ENCODE measurements around the gene ACTBL2. TPM values are rescaled to one million over a fixed set of nuclear protein-coding genes. Genes with fewer than 3 reads are reported as not detected.
A peak's percentile ranks its signal among the peaks of the same experiment; 100 is the strongest.

Gene ACTBL2
- total RNA-seq, 1 donor from 2014 or later, result 0.10 TPM

DNA sequence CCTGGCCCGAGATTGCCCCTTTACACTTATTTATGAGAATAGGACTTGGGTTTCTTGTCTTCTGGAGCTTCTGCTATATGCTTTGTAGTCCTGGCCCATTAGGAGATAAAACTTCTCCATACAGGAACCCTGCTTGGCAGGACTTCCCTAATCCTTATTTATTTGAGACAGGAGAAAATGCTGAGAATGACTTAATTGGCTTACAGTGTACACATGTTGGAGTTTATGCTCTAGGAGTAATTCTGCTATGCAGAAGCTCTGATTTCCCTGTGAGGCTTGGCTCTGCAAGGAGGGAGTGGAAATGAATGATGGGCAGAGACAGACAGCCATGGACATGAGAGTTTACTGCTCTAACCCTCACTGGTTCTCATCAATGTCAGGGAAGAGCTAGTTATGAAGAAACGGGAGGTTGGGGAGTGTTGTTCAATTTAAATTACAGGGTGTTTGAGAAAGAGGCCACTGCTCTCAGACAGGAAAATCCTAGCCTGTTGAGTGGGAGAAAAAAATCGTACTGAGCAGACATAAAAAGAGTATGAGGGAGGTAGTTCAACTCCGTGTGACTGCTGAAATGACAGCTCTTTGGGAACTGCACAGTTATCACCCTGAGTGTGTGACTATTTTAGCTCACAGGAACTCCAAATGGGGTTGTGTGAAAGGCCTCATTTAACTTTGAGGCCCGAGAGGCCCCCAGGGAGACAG lies 37.5 kb downstream of the ACTBL2 start:
- TF ChIP-seq, protein P1, sequence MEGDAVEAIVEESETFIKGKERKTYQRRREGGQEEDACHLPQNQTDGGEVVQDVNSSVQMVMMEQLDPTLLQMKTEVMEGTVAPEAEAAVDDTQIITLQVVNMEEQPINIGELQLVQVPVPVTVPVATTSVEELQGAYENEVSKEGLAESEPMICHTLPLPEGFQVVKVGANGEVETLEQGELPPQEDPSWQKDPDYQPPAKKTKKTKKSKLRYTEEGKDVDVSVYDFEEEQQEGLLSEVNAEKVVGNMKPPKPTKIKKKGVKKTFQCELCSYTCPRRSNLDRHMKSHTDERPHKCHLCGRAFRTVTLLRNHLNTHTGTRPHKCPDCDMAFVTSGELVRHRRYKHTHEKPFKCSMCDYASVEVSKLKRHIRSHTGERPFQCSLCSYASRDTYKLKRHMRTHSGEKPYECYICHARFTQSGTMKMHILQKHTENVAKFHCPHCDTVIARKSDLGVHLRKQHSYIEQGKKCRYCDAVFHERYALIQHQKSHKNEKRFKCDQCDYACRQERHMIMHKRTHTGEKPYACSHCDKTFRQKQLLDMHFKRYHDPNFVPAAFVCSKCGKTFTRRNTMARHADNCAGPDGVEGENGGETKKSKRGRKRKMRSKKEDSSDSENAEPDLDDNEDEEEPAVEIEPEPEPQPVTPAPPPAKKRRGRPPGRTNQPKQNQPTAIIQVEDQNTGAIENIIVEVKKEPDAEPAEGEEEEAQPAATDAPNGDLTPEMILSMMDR (IDR thresholded peaks at IDR 0.05), result no peak
- peaks cover 58% of the 10 kb centered on the region for H3K4me1 Mint-ChIP-seq (ENCODE audit: low read depth)
- no peak for DNase-seq (ENCODE audit: low spot score)
- H3K27ac Mint-ChIP-seq (ENCODE audit: unreplicated experiment), result peak overlapping the region; percentile 25
- peaks cover 2% of the 10 kb centered on the region for H3K36me3 Mint-ChIP-seq (ENCODE audit: low read depth)
- no peaks in the 10 kb centered on the region for H3K9me3 Mint-ChIP-seq (ENCODE audit: low read depth)
- H3K4me3 Mint-ChIP-seq (ENCODE audit: unreplicated experiment), result no peak overlapping the region
- no peaks in the 10 kb centered on the region for H3K27me3 Mint-ChIP-seq (ENCODE audit: low read depth)

DNA sequence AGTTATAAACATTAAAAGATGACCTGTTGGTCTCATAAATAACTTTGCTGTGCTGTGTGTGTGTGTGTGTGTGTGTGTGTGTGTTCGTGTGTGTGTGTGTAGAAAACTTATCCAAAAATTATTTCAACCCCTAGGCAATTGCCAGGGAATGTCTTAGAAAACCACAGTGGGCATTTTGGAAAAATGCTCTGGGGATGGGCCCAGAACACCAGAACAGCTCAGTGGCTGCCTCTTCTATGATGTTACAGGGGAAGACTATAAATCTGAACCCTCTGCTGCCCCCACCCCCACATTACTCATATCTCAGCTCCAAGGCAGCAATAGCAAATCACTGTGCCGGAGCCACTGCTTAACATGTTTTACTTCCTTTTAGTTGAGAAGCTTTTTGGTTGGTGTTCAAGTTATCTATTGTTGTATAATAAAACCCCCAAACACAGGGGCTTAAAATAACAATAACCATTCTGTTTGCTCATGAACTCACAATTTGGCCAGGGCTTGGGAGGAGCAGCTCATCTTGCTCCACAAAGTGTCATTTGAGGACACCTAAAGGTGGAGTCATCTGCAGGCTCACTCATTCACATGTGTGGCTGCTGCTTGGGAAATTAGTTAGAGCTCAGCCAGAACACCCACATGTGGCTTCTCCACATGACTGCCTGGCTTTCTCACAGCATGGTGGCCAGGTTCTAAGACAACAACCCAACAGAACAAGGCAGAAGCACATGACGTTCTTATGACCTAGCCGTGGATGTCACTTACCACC lies 40.4 kb downstream of the ACTBL2 start:
- TF ChIP-seq, protein P1 (IDR thresholded peaks at IDR 0.05), result no peak
- Mint-ChIP-seq H3K27ac (ENCODE audit: unreplicated experiment) (peak overlapping the region; percentile 22), H3K27me3 (ENCODE audit: low read depth) (no peaks in the 10 kb centered on the region), H3K9me3 (ENCODE audit: low read depth) (no peaks in the 10 kb centered on the region), H3K36me3 (ENCODE audit: low read depth) (no peaks in the 10 kb centered on the region), H3K4me3 (ENCODE audit: unreplicated experiment) (no peak overlapping the region), H3K4me1 (ENCODE audit: low read depth) (peaks cover 58% of the 10 kb centered on the region)
- no peak for DNase-seq (ENCODE audit: low spot score)

DNA sequence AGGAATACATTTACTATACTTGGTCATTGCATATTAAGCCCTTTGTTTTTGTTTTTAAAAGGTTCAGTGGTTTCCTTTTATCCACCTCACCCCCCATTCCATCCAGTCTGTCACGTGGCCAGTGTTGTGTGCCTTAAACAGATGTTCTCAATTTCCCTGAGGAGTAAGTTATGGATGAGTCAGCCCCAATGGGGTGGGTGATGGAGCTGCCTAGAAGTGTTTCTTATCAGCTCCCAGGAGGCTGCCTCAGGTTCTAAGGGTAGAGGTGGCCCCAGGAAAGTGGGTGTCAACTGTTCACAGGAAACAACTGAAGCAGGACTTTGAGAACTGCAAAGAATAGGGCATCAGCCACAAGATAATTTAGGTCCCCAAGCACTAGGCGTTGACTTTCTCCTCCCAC lies 41.1 kb downstream of the ACTBL2 start:
- DNase-seq (ENCODE audit: low spot score), result no peak
- Mint-ChIP-seq H3K9me3 (ENCODE audit: low read depth) (no peaks in the 10 kb centered on the region), H3K27ac (ENCODE audit: unreplicated experiment) (peak overlapping the region; percentile 9), H3K4me1 (ENCODE audit: low read depth) (peaks cover 58% of the 10 kb centered on the region), H3K4me3 (ENCODE audit: unreplicated experiment) (no peak overlapping the region), H3K36me3 (ENCODE audit: low read depth) (no peaks in the 10 kb centered on the region), H3K27me3 (ENCODE audit: low read depth) (no peaks in the 10 kb centered on the region)
- TF ChIP-seq, protein P1 (IDR thresholded peaks at IDR 0.05), result no peak

DNA sequence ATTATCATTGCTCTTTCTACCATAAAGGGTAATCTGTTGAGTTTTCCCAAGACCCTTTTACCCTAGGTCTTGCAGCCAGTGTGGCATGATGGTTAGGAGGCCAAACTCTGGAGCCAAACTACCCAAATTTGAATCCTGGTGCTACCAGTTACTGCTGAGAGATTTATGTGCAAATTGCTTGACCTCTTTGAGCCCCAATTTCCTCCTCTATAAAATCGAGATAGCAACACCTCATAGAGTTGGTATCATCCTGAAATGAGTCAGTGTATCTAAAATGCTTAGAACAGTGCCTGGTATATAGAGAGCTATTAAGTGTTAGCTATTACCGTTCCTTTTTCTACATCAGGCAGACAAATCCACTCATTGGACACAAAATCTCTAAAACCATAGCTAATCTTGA lies 43.0 kb downstream of the ACTBL2 start:
- H3K4me1 Mint-ChIP-seq (ENCODE audit: low read depth), result peaks cover 66% of the 10 kb centered on the region
- H3K4me3 Mint-ChIP-seq (ENCODE audit: unreplicated experiment), result no peak overlapping the region
- no peak overlapping the region for H3K27ac Mint-ChIP-seq (ENCODE audit: unreplicated experiment)
- H3K36me3 Mint-ChIP-seq (ENCODE audit: low read depth), result no peaks in the 10 kb centered on the region
- TF ChIP-seq, protein P1 (IDR thresholded peaks at IDR 0.05), result no peak
- H3K9me3 Mint-ChIP-seq (ENCODE audit: low read depth), result no peaks in the 10 kb centered on the region
- no peaks in the 10 kb centered on the region for H3K27me3 Mint-ChIP-seq (ENCODE audit: low read depth)
- DNase-seq (ENCODE audit: low spot score), result no peak

DNA sequence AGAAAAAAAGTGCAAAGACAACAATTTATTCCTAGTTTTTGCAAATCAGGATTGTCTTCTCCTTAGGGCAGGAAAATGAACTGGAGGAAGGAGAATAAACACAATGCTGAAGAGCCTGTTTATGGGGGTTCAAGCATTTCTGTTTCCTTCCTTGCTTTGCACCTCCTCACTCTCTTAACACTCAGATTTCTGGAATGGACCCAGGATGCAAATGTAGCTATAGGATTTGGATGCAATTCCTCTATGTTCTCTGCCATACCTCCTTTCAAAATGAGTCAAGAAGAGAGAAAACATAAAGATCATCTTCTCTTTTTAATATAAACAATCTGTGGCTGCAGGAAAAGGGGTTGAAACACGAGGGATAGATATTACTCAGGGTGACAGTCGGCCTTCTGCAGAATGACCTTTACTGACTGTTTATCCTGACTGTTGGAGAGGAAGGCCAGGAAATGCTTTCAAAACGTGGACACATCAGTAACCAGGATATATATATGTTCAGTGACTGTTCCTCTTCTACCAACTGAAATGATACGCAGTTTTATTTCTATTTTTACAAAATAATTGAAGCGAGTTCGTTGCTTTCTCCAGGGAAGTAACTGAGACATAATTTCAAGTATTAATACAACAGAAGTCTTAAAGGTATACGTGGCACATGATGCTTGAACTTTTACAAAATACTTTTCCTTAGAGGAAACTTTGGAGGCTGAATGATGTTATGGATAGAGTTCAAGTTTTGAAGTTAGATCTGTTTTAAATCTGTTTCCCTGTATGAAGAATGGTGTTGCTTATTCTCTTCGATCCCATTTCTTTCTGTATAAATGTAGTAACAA lies 44.4 kb downstream of the ACTBL2 start:
- no peak overlapping the region for H3K4me3 Mint-ChIP-seq (ENCODE audit: unreplicated experiment)
- no peaks in the 10 kb centered on the region for H3K9me3 Mint-ChIP-seq (ENCODE audit: low read depth)
- DNase-seq (ENCODE audit: low spot score), result no peak
- peak overlapping the region; percentile 78 for H3K27ac Mint-ChIP-seq (ENCODE audit: unreplicated experiment)
- TF ChIP-seq, protein P1 (IDR thresholded peaks at IDR 0.05), result no peak
- peaks cover 72% of the 10 kb centered on the region for H3K4me1 Mint-ChIP-seq (ENCODE audit: low read depth)
- H3K27me3 Mint-ChIP-seq (ENCODE audit: low read depth), result no peaks in the 10 kb centered on the region
- no peaks in the 10 kb centered on the region for H3K36me3 Mint-ChIP-seq (ENCODE audit: low read depth)

Measured in chondrocyte (in vitro differentiated cells).